ENCODE measurements around the gene ACSS1.

GRCh38 chr20:25049261-25050060, 8.5 kb downstream of the ACSS1 start:
- TF ChIP-seq POLR2AphosphoS5 (IDR thresholded peaks at IDR 0.05; ENCODE audit: borderline replicate concordance, low read depth, low read length) (no peak), EZH2 (IDR thresholded peaks at IDR 0.05) (no peak)

Data from SK-N-MC (cell line).